NCI-H748 (cell line): Measurements from ENCODE around the gene OR10A2.
"Not testable (repeated sequence)": the region's sequence is repeated elsewhere in the genome, so short reads cannot be mapped to it uniquely, and the experiment has no call there.

Source experiments
- DNase-seq: peaks from one replicate; lab custom pipeline; 2025; ENCODE audit not compliant: unreplicated experiment; lab: John Stamatoyannopoulos, UW

The OR10A2 gene, protein sequence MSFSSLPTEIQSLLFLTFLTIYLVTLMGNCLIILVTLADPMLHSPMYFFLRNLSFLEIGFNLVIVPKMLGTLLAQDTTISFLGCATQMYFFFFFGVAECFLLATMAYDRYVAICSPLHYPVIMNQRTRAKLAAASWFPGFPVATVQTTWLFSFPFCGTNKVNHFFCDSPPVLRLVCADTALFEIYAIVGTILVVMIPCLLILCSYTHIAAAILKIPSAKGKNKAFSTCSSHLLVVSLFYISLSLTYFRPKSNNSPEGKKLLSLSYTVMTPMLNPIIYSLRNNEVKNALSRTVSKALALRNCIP

DNA sequence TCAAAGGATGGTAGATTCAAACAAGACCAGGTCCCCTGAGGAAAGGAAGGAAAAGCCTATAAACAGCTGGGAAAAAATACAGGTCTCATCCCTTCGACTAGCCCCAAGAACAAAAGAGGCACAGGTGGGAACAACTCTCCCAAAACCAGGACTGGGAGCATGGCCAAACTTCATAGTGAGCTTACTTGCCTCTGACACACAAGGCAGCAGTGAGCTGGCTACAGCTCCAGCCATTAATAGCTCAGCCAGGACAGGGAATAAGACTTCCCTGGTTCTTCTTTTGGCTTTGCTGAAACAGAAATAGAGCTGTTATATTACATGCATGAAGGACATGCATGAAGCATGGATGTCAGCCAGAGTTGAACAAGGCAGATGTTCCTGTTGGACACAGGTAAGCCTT, at the start of gene OR10A2:
Gene OR10A2 (plus strand): TSS at position 97 of the 400 bp plus-strand sequence. CDS start 6,698 bp downstream, outside the sequence.
- DNase-seq = no peak

GRCh38 chr11:6813656-6814055, 49.2 kb upstream of the OR10A2 start:
- no peak for DNase-seq

DNA sequence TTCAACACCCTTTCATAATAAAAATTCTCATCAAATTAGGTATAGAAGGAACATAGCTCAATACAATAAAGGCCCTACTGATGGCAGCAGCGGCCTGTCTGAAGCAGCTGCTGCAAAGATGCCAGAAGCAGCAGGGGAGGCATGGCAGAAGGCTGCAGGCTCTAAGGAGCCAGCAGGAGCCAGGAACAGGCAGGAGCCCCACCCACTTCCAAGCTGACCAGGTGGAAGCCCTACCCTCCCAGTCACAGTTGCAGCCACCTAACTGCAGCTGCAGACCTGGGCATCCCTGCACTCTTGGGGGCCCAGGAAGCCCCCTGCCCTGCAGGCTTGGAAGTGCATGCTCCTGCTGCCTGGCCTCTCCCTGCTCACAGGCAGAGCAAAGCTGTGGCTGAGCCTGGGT, 45.2 kb upstream of the OR10A2 start:
- DNase-seq = peak; percentile 44

GRCh38 chr11:6818967-6819366, 43.9 kb upstream of the OR10A2 start:
- no peak for DNase-seq

- no peak for DNase-seq
Measured at GRCh38 chr11:6824136-6824823, 38.6 kb upstream of the OR10A2 start.

DNA sequence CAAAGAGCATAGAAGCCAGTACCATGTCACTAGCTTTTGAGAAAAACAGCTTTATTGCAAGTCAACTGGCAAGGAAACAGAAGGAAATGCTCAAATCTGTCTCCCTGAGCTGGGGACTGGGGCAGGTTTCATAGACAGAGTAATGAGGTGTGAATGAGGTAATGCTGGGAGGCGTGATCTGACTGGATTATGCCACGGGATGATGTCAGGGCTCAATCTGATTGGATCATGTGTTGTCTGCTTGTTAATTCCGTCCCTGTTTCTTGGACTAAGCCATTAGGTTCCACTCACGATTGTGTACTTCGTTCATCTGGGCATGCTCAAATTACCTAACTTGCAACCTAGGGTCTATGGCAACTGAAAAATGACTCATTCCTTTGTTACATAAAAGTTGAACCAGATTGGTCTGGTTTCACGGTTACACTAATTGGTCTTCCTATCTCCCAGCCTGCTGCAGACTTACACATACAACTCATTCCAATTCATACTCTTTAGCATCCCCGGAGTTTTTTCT, 37.6 kb upstream of the OR10A2 start:
- DNase-seq = peak; percentile 53

- peak; percentile 6 for DNase-seq
Measured at GRCh38 chr11:6828103-6828502, 34.8 kb upstream of the OR10A2 start.

DNA sequence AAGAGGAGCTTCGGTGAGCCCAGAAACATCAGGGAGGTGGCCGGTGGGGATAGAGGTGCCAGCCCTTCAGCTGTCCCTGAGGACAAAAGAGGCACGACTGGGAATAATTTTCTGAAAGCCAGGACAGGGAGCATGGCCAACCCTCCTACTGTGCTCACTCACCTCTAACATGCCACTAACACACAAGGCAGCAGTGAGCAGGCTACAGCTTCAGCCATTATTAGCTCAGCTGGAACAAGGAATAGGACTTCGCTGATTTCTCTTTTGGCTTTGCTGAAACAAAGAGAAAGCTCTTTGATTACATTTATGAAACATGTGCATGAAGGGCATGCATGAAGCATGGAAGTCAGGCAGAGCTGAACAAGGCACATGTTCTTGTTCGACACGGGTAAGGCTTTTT, 29.5 kb upstream of the OR10A2 start:
- DNase-seq = no peak

GRCh38 chr11:6834021-6834420, 28.8 kb upstream of the OR10A2 start:
- no peak for DNase-seq

- DNase-seq = no peak
Measured at GRCh38 chr11:6841694-6842093, 21.2 kb upstream of the OR10A2 start.

GRCh38 chr11:6843670-6844069, 19.2 kb upstream of the OR10A2 start:
- DNase-seq = no peak

DNA sequence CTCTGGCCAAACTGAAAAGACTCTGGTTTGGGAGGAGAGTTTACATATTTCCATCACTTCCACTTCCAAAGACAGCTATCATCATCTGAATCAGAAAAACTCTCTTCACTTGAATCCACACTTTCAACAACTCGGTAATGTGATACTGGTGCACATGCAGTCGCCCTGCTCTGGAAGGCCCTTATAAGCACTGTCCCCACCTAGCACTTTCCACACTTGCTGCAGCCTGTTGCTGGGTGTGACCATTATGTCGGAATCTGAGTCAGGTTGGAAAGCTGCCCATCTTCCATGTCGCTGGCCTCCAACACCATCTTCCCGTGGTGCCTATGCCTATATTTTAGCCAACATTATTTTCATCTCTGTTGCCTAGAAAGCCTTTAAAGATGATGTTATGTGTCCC, 18.5 kb upstream of the OR10A2 start:
- no peak for DNase-seq

DNA sequence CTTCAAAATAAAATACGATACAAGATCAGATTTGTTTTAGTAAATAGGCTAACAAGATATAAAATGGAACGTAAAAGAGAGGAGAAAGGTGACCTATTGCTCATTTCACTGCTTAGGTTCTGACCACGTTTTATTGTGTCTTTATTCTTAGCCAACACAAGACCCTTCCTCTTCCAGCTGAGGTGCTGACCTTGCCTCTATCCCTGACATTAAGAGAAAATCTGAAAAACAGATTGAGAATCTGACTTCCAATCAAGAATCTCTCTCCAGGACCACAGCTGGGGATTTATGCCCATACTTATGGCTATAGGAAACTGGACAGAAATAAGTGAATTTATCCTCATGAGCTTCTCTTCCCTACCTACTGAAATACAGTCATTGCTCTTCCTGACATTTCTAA, 17.5 kb upstream of the OR10A2 start, which contains the start of gene OR10A5:
Gene OR10A5 (plus strand): TSS at position 301 of the 400 bp plus-strand sequence. CDS start 0 bp downstream, at position 301.
- DNase-seq = no peak

DNA sequence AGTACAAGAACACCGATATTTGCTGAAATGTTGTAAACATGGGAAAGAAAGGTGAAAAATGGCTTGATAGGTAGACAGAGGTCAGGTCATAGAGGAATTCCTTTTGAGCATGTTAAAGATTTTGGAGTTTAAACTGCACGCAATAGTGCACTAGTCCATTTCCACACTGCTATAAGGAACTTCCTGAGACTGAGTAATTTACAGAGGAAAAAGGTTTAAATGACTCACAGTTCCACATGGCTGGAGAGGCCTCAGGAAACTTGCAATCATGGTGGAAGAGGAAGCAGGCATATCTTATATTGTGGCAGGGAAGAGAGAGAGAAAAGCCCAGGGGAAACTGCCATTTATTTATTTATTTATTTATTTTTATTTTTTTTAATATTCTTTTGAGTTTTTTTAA, 12.3 kb upstream of the OR10A2 start:
- no peak for DNase-seq

GRCh38 chr11:6854801-6855200, 8.1 kb upstream of the OR10A2 start:
- DNase-seq = not testable (repeated sequence)

DNA sequence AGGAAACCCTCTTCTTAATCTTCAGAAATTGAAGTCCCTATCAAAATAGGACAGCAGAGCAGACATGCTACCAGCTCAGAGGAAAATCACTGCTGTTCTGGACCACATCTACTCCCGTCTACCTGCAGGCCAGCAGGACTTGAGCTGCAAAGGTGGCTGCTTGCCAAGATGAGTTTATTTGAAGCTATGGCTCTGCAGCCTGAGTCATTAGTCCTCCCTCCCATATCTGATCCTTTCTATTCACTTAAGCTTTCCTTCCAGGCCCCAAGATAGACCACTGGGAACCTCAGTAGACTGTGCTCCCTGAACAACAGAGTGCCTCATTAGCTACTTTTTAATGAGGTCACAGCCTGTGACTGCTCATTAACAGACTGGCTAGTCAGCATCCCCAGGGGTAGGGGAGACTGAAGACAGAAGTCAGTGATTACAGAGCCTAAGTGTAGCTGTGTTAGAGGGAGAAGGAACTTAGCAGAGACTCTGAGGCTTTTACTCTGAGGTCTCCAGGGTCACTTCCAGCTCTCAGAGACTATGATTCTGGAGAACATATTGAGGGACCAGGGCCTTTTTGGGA, 6.8 kb upstream of the OR10A2 start:
- no peak for DNase-seq

GRCh38 chr11:6856871-6857270, 6.0 kb upstream of the OR10A2 start:
- no peak for DNase-seq

- no peak for DNase-seq
Measured at GRCh38 chr11:6864438-6864837, 1.6 kb downstream of the OR10A2 start.

- no peak for DNase-seq
Measured at GRCh38 chr11:6871278-6871677, 8.4 kb downstream of the OR10A2 start.

GRCh38 chr11:6875761-6876160, 12.9 kb downstream of the OR10A2 start:
- no peak for DNase-seq

GRCh38 chr11:6876325-6876724, 13.5 kb downstream of the OR10A2 start, which contains the start of gene OR10A4:
TSS of gene OR10A4 (plus strand) at chr11:6876625. CDS start at chr11:6876648, 23 bp downstream.
- no peak for DNase-seq

- DNase-seq = no peak
Measured at GRCh38 chr11:6876914-6877313, 14.1 kb downstream of the OR10A2 start.
